ENCODE data around the gene CNNM3.
A peak's percentile ranks its signal among the peaks of the same experiment; 100 is the strongest.
"Not testable (repeated sequence)": the region's sequence is repeated elsewhere in the genome, so short reads cannot be mapped to it uniquely, and the experiment has no call there.

The CNNM3 gene

GRCh38 chr2:96816127-96816835 lies at the start of gene CNNM3:
Gene CNNM3, plus strand, starts transcription at chr2:96816268. Its CDS starts 10 bp downstream, at chr2:96816278.
- DNase-seq: peak; percentile 92 to 97 (median 96)

DNA sequence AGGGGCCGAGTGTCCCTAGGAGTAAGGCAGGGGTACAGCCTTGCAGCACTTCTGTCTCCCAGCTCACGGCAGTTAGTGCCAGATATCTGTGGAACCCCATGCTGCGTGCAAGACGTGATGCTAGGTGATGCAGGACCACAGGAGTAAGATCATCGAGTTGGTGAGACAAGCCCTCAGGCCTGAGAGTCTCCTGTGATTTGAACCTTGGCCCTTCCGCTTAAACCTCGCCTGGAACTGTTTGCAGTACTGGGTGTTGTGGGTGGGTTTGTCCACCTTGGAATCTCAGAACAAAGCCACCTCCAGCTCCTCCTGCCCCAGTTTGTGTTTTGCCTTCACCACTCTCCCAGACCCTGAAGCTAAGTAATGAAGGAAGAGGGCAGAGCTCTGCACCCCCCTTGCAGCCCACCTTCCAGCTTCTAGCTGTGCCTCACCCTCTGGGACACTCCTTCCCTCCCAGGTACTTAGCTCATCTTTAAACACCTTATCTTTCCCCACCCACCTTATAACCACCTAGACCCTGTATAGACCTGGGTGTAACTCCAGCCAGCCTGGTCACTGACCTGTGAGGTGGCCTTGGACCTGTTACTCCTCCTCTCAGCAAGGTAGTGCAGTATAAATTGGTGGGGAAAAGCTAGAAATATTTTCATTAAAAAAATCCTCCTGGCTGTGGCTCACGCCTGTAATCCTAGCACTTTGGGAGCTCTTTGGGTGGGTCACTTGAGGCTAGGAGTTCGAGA lies 48.8 kb upstream of the CNNM3 start:
- DNase-seq: no peak

DNA sequence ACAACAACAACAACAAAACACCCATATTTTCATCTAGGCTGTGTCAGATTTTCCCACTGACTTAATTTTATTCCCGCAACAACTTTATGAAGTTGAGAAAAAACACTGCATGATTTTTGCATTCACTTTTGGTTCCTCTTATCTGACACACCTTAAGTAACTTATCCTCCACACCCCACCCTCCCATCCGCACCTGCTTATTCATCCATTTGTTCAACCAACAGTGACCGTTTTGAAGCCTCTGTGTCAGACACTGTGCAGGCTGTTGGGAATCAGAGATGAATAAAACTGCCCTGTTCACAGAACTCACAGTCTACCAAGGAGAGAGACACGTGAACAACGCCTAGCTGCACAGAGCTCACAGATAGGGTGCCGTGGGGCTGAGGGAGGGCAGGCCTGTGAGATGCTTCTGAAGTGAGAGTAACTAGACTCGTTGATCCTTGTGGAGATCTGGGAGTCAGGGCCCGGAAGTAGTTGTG lies 47.9 kb upstream of the CNNM3 start:
- DNase-seq: peak in 1 of 3 experiments; percentile 63

DNA sequence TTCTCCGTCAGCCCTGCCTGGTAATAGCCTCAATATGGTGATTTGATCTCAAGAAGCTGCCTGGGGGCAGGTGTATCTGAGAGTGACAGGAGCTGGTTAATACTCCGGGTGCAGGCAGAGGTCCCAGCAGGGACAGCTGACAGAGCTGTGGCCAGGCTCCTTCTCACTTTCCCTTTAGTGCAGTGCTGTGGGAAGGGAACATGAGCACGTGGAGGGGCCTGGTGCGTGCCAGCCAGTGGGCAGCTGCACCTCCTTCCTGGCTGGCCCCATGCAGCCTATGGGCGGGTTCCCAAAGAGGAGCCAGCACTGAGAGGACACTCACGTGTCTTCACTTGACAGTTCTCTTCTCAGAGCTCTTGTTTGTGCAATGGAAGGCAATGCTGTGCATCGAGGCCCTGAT lies 46.3 kb upstream of the CNNM3 start:
- peak in 1 of 3 experiments; percentile 56 for DNase-seq

DNA sequence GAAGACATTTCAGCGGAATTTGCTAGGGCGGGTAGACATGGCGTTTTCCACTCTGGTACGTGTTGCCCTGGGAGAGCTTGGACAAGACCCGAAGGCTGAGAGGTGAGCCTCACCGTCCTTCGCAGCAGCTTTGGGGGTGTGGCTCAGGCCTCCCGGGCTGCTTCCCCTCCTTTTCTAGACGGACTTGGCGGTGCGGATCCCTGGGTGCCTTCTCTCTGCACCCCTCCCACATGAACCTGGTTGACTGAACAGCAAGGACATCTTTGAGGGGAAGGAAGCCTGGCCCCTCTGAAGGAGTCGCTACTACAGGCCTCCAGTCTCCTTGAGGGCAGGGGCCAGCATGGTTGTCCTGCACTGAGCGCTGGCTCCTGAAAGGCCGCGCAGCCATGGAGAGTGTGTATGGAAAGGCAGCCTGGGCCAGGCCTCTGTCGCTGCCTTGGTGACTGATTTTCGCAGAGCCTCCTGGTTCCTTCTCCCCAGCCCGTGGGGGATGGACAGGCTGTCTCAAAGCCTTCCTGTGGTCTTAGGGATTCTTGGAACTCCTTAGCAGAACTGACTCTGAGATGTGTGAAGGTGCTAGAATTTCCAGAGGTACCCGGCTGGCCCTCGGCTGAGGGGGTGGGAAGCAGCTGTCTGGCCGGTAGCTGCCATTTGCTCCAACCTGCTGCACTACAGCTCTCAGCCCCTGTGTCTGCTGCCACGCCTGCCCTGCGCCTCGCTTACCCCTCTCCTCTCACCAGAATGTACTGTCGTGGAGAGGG lies 45.4 kb upstream of the CNNM3 start:
- no peak for DNase-seq

DNA sequence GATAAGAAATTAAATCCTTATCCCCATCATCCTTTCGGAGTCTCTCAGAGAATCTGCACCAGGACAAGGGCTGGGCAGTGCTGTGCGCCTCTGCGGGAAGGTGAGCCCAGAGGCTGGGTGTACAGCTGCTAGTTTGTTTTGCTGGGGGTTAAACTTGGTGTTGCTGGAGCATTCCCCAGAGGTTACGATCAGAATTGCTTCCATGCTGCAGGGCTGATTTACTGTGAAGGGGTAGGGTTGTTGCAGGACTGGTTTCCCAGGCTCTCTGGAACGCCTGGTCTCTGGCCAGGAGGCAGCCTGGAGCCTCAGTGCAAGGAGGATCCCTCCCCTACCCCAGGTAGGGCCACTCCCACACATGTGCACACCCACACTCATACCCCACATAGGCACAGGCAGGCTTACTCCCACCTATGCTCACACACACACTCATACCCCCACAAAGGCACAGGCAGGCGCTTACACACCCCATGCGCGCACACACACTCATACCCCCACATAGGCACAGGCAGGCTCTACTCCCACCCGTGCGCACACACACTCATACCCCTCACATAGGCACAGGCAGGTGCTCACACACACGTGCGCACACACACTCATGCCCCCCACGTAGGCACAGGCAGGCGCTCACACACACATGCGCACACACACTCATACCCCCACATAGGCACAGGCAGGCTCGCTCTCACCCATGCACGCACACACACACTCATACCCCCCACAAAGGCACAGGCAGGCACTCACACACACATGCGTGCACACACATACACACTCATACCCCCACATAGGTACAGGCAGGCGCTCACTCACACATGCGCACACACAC lies 44.1 kb upstream of the CNNM3 start:
- no peak for DNase-seq

GRCh38 chr2:96772903-96773671 lies 43.0 kb upstream of the CNNM3 start:
- no peak for DNase-seq

GRCh38 chr2:96773922-96774321 lies 42.1 kb upstream of the CNNM3 start:
- peak; percentile 29 to 70 (median 56) for DNase-seq

GRCh38 chr2:96775160-96775559 lies 40.9 kb upstream of the CNNM3 start:
- no peak for DNase-seq

GRCh38 chr2:96783388-96783787 lies 32.7 kb upstream of the CNNM3 start:
- no peak for DNase-seq

- DNase-seq: no peak
These were observed 28.7 kb upstream of the CNNM3 start for GRCh38 chr2:96787411-96787810.

DNA sequence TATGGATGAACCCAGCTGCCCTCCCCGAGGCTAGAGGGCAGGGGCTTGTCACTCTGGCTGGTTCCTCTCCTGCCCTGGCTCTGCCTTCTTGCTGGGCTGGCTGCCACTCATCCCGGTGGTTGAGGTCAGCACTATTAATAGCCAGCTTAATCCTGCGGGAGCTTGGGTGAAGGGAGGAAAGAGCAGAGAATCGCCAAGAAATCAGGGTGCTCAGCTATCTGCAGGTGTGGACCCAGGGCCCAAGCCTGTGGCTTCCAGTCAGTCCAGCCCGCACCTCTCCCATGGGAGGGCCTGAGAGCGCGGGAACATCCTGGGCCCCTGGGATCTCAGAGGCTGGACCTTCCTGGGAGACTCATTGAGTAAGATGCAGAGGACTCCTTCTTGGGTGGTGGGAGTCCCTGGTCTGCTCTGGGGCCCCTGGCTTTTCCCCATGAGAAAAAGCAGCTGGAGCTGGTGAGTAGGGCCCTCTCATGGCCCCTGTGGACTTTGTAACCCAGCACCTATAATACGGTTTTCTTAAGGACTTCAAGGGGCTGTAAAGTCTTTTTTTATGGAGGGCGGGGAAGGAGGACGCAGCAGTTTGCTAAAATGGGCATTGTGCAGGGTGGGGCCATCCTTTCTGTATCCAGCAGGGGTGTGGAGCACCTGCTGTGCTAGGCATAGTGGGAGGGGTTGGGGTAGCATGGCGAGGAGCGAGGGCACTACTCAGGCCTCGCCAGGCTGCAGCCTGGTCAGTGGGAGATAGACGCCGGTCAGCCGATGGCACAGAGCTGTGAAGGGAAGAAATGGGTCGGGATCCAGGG lies 27.4 kb upstream of the CNNM3 start:
- DNase-seq: peak in 2 of 3 experiments; percentile 13 to 85

DNA sequence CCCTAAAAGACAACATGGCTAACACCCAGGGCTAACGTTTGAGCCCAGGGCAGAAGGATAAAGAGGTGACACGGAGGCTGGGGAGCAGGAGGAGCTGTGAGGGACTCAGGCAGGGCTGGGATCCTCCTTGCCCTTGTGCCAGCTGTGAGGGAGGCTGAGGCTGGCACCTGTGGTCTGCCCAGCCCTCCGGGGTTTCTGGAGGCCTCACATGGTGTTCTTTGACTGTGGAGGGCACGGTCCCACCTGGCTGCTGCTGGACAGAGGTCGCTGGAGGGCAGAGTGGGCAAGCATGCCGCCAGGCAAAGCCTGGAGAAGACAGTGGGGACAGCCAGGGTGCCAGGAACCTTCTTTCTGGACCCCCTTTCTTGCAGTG lies 26.8 kb upstream of the CNNM3 start:
- DNase-seq: no peak

GRCh38 chr2:96792772-96793749 lies 23.0 kb upstream of the CNNM3 start:
- DNase-seq: no peak

DNA sequence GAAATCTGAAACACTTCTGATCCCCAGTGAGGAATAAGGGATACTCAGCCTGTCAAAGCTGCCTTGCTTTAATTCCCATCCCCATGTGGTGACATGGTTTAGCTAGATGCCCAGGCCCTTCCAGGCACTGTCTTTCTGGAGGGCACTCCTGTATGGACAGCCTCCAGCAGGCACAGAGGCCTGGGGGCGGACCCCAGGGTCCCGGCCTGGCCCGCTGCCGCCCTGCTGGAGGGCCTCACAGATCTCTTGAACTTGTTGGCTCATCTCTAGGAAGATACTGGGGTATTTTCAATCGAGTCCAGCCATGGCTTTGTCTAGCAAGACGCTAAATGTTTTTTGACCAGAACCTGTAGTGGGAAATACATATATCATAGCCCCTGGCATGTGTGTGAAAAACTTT lies 21.0 kb upstream of the CNNM3 start:
- no peak for DNase-seq

- DNase-seq: not testable (repeated sequence)
These were observed 19.6 kb upstream of the CNNM3 start for GRCh38 chr2:96796497-96796896.

GRCh38 chr2:96797066-96797625 lies 18.9 kb upstream of the CNNM3 start:
- no peak for DNase-seq

DNA sequence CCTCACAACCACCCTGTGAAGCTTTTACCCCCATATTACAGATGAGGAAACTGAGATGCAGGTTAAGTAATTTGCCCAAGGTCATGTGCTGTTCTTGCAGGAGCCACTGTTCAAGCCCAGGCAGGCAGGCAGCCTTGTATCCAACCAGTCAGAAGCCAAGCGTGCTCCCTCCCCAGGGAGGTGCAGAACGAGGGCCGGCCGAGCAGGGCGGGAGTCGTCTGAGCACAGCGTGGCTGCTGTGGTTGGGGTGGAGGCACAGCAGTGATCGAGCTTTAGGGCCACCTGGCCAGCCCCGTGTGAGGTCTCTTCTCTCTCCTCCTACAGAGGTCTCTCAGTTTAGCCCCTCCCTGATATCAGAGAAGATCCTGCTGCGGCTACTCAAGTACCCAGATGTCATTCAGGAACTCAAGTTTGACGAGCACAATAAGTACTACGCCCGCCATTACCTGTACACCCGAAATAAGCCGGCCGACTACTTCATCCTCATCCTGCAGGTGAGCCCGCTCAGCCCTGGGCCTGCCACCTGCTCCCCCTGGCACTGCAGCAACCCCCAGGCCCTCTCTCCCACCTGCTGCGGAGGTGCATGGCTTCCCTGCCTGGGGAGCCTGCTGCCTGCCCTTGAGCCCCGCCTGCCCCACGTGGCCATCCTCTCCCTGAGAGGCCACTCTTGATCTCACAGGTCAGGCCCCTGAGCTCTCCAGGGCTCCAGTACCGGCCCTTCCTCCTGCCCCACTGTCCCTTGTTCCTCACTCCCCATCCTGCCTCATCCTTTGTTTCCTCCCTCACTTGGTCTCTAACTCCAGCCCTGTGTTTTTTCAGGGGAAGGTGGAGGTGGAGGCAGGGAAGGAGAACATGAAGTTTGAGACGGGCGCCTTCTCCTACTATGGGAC lies 17.1 kb upstream of the CNNM3 start:
- peak in 2 of 3 experiments; percentile 26 to 61 for DNase-seq
